Gastroesophageal sphincter (tissue), 4 donors: ENCODE data around the gene LYRM4. TPM values are rescaled to one million over a fixed set of nuclear protein-coding genes. Genes with fewer than 3 reads are reported as not detected.
A peak's percentile ranks its signal among the peaks of the same experiment; 100 is the strongest.

ENCODE experiments used
- ATAC-seq: fragments of 150-250 bp; one replicate; pipeline ENCODE4 v1.9.1; 2016; ENCODE audit warnings: mild to moderate bottlenecking, moderate library complexity
- H3K27ac ChIP-seq, 4 donors: fragments of 200-600 bp; sonication (generic) in 3 of 4; 1 replicate in 3 of 4; 2 replicates in 1 of 4; pipeline ENCODE4 v1.5.1; 2016 to 2019
- H3K27me3 ChIP-seq: fragments of 200-600 bp; sonication (generic); one replicate; pipeline ENCODE4 v1.5.1; 2019
- H3K36me3 ChIP-seq, 2 donors: fragments of 200-600 bp; sonication (generic); one replicate each; pipeline ENCODE4 v1.5.1; 2019; ENCODE audit warnings: control low read depth in 1 of 2
- H3K4me1 ChIP-seq, 3 donors: fragments of 200-600 bp; sonication (generic); 1 replicate in 2 of 3; 2 replicates in 1 of 3; pipeline ENCODE4 v1.5.1; 2016 to 2019; ENCODE audit warnings: control low read depth in 2 of 3
- H3K4me3 ChIP-seq, 2 donors: fragments of 200-600 bp; sonication (generic); one replicate each; pipeline ENCODE4 v1.5.1; 2019; ENCODE audit warnings: mild to moderate bottlenecking in 1 of 2, moderate library complexity in 1 of 2
- H3K9me3 ChIP-seq, 3 donors: fragments of 200-600 bp; sonication (generic); one replicate each; pipeline ENCODE4 v1.5.1; 2017 to 2019; ENCODE audit warnings: control low read depth in 2 of 3
- CTCF ChIP-seq, 4 experiments: fragments of 200-600 bp in 2 of 4; fragments of 450-650 bp in 2 of 4; sonication (generic) in 1 of 4; IDR thresholded peaks; one replicate each; pipeline ENCODE4 v1.5.1; 2017 to 2019; ENCODE audit warnings: antibody characterized with exemption in 4 of 4, mild to moderate bottlenecking in 2 of 4, moderate library complexity in 2 of 4
- EP300 ChIP-seq: sonication (generic); formaldehyde crosslinking; IDR thresholded peaks from one replicate; pipeline ENCODE4 v1.6.1; 2017; ENCODE audit warnings: antibody characterized with exemption, mild to moderate bottlenecking
- POLR2A ChIP-seq, 2 donors: fragments of 450-650 bp; IDR thresholded peaks; one replicate each; pipeline ENCODE4 v1.6.1; 2017; ENCODE audit warnings: antibody characterized with exemption in 2 of 2, mild to moderate bottlenecking in 2 of 2, moderate library complexity in 1 of 2
- POLR2AphosphoS5 ChIP-seq: sonication (generic); formaldehyde crosslinking; IDR thresholded peaks from one replicate; pipeline ENCODE4 v1.6.1; 2017; ENCODE audit warnings: antibody characterized with exemption
- WGBS, 2 donors: methylation state at CpG; one replicate each; pipeline ENCODE4 v1.1.5; 2018; ENCODE audit warnings: low coverage in 1 of 2; 5-methylcytosine and 5-hydroxymethylcytosine counted together
- total RNA-seq, 4 donors: library from RNA; depleted of rRNA; stranded (reverse); fragments of >200 nt; gene quantifications; one replicate each; pipeline ENCODE4 v1.1.0, GENCODE V29; 2016

The LYRM4 gene
- total RNA-seq, 4 donors from 2014 or later: 16.4 to 27.9 (median 20.5) TPM

- TF ChIP-seq POLR2AphosphoS5: no peak
- no peak for TF ChIP-seq POLR2A (IDR thresholded peaks at IDR 0.05)
- no peak for TF ChIP-seq EP300
- TF ChIP-seq CTCF (IDR thresholded peaks at IDR 0.05): no peak
- Histone ChIP-seq H3K9me3 (no peaks in the 10 kb centered on the region), H3K27me3 (no peaks in the 10 kb centered on the region), H3K36me3 (no peaks in the 10 kb centered on the region), H3K4me3 (no peak overlapping the region), H3K27ac (no peak overlapping the region), H3K4me1 (no peaks in the 10 kb centered on the region)
- 86 to 90% methylated on average over 5 to 8 of the region's 14 CpGs for WGBS, 2 donors
- no peak for ATAC-seq
Measured at GRCh38 chr6:5098501-5099270, 162.1 kb downstream of the LYRM4 start.

- no peaks in the 10 kb centered on the region for H3K9me3 ChIP-seq
- no peaks in the 10 kb centered on the region for H3K4me1 ChIP-seq
- no peak for ATAC-seq
- H3K27me3 ChIP-seq: no peaks in the 10 kb centered on the region
- no peak for TF ChIP-seq POLR2A (IDR thresholded peaks at IDR 0.05)
- no peak for TF ChIP-seq POLR2AphosphoS5
- TF ChIP-seq CTCF (IDR thresholded peaks at IDR 0.05): no peak
- TF ChIP-seq EP300: no peak
- 63 to 78% methylated on average over 2 of the region's 2 CpGs for WGBS, 2 donors
- H3K27ac ChIP-seq: no peak overlapping the region
- no peaks in the 10 kb centered on the region for H3K36me3 ChIP-seq
- no peak overlapping the region for H3K4me3 ChIP-seq
Measured at GRCh38 chr6:5096482-5096881, 164.3 kb downstream of the LYRM4 start.

- TF ChIP-seq POLR2AphosphoS5 (no peak), EP300 (no peak), CTCF (IDR thresholded peaks at IDR 0.05) (no peak), POLR2A (IDR thresholded peaks at IDR 0.05) (no peak)
Measured at GRCh38 chr6:5095236-5095635, 165.5 kb downstream of the LYRM4 start.

GRCh38 chr6:5094327-5094726 lies 166.4 kb downstream of the LYRM4 start:
- WGBS, 2 donors: 29 to 43% methylated on average over 2 to 3 of the region's 3 CpGs
- Histone ChIP-seq H3K9me3 (no peaks in the 10 kb centered on the region), H3K36me3 (no peaks in the 10 kb centered on the region), H3K27me3 (no peaks in the 10 kb centered on the region), H3K4me3 (no peak overlapping the region), H3K4me1 (no peaks in the 10 kb centered on the region), H3K27ac (no peak overlapping the region)
- ATAC-seq: peak; percentile 56
- TF ChIP-seq CTCF (IDR thresholded peaks at IDR 0.05) (no peak), POLR2AphosphoS5 (no peak), EP300 (no peak), POLR2A (IDR thresholded peaks at IDR 0.05) (no peak)

More at GRCh38 chr6:5095236-5095635, 165.5 kb downstream of the LYRM4 start:
- Histone ChIP-seq H3K4me3 (no peak overlapping the region), H3K36me3 (no peaks in the 10 kb centered on the region), H3K9me3 (no peaks in the 10 kb centered on the region), H3K27ac (no peak overlapping the region), H3K27me3 (no peaks in the 10 kb centered on the region), H3K4me1 (no peaks in the 10 kb centered on the region)
- WGBS, 2 donors: 56 to 77% methylated on average over 3 of the region's 3 CpGs
- no peak for ATAC-seq
